Right lobe of liver (tissue), 4 donors: ENCODE data around the gene SPTBN1.

Source experiments
- POLR2A ChIP-seq: fragments of 450-650 bp; IDR thresholded peaks from one replicate; pipeline ENCODE4 v1.6.1; 2017; ENCODE audit warnings: antibody characterized with exemption, mild to moderate bottlenecking
- TF ChIP-seq, protein P1 (sequence below), 4 donors: fragments of 200-600 bp in 3 of 4; fragments of 450-650 bp in 1 of 4; IDR thresholded peaks; one replicate each; pipeline versions ENCODE4 v1.5.1 to v1.8.0; 2016 to 2022; ENCODE audit warnings: antibody characterized with exemption in 4 of 4, mild to moderate bottlenecking in 2 of 4
- donor health status: DM: no; HTN: no; CAD: no.
- donor health status: DM: no; HTN: no; CAD: no.
- donor health status: DM: no; HTN: yes; CAD: no.

DNA sequence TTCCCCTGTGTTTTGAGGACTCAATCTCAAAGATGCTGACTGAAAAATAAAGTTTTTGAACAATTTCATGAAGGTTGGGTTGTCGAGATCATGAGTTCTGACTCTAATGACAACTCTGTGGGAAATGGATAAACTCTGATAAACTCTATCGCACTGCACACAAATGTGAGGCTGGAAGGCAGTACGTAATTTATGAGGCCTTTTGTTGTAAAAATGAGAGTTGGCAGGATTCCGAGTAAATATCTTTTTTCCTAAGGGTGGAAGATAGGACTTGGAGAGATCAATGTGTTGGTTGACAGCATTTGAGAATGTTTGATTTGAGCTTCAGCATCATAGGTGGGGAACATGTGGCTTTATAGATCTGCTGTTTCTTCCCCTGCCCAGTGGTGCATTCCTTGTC is 90.4 kb downstream of the SPTBN1 start:
- TF ChIP-seq POLR2A: no peak
- TF ChIP-seq, protein P1, sequence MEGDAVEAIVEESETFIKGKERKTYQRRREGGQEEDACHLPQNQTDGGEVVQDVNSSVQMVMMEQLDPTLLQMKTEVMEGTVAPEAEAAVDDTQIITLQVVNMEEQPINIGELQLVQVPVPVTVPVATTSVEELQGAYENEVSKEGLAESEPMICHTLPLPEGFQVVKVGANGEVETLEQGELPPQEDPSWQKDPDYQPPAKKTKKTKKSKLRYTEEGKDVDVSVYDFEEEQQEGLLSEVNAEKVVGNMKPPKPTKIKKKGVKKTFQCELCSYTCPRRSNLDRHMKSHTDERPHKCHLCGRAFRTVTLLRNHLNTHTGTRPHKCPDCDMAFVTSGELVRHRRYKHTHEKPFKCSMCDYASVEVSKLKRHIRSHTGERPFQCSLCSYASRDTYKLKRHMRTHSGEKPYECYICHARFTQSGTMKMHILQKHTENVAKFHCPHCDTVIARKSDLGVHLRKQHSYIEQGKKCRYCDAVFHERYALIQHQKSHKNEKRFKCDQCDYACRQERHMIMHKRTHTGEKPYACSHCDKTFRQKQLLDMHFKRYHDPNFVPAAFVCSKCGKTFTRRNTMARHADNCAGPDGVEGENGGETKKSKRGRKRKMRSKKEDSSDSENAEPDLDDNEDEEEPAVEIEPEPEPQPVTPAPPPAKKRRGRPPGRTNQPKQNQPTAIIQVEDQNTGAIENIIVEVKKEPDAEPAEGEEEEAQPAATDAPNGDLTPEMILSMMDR (IDR thresholded peaks at IDR 0.05): no peak
